ENCODE data around the gene NABP2. TPM values are rescaled to one million over a fixed set of nuclear protein-coding genes. Genes with fewer than 3 reads are reported as not detected.

NABP2 gene
- total RNA-seq, 1 experiment from 2014 or later: 42.7 TPM

- no peak overlapping the region for H3K27ac Mint-ChIP-seq
- H3K4me3 Mint-ChIP-seq: no peak overlapping the region
- H3K9me3 Mint-ChIP-seq: no peaks in the 10 kb centered on the region
- TF ChIP-seq, protein P1, sequence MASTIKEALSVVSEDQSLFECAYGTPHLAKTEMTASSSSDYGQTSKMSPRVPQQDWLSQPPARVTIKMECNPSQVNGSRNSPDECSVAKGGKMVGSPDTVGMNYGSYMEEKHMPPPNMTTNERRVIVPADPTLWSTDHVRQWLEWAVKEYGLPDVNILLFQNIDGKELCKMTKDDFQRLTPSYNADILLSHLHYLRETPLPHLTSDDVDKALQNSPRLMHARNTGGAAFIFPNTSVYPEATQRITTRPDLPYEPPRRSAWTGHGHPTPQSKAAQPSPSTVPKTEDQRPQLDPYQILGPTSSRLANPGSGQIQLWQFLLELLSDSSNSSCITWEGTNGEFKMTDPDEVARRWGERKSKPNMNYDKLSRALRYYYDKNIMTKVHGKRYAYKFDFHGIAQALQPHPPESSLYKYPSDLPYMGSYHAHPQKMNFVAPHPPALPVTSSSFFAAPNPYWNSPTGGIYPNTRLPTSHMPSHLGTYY (CRISPR knock-in tag; IDR thresholded peaks at IDR 0.05): no peak
- TF ChIP-seq NFYB (CRISPR knock-in tag; conservative IDR thresholded peaks at IDR 0.05; ENCODE audit: low read depth) (no peak), SOX15 (CRISPR knock-in tag; IDR thresholded peaks at IDR 0.05) (no peak), FOXJ3 (CRISPR knock-in tag; IDR thresholded peaks at IDR 0.05; ENCODE audit: borderline replicate concordance) (no peak), IRF2 (CRISPR knock-in tag; IDR thresholded peaks at IDR 0.05; ENCODE audit: borderline replicate concordance, low read depth) (no peak), FOXP4 (CRISPR knock-in tag; IDR thresholded peaks at IDR 0.05) (no peak), ZNF423 (CRISPR knock-in tag; IDR thresholded peaks at IDR 0.05) (no peak)
- H3K36me3 Mint-ChIP-seq: peaks cover 25% of the 10 kb centered on the region
- CTCF ChIA-PET: interaction anchor here (0.9 to 1.5 kb wide), 5 partner anchors 13 to 83 kb away, joined by 4 to 11 read pairs (median 6); partner anchors contain the start of genes ANKRD52, COQ10A, RNF41 and SMARCC2
- ATAC-seq (no peak), DNase-seq (ENCODE audit: low spot score) (no peak)
- POLR2A ChIA-PET: interaction anchor here (0.6 to 2.3 kb wide), 2 partner anchors 20 to 491 kb away, joined by 3 to 7 read pairs; partner anchors contain the start of gene RNF41
- peaks cover 15% of the 10 kb centered on the region for H3K4me1 Mint-ChIP-seq
- no peaks in the 10 kb centered on the region for H3K27me3 Mint-ChIP-seq (ENCODE audit: low read depth)
These were observed 21.8 kb upstream of the NABP2 start for GRCh38 chr12:56202366-56202765.

GRCh38 chr12:56202838-56203237 lies 21.3 kb upstream of the NABP2 start:
- POLR2A ChIA-PET: interaction anchor here (2.3 kb wide), 1 partner anchor 19 kb away, joined by 7 read pairs; the partner anchor contains the start of gene RNF41
- no peak for TF ChIP-seq ZNF121 (CRISPR knock-in tag; IDR thresholded peaks at IDR 0.05)
- no peak for TF ChIP-seq NR1H2 (CRISPR knock-in tag; IDR thresholded peaks at IDR 0.05)
- TF ChIP-seq HMGA2 (CRISPR knock-in tag; IDR thresholded peaks at IDR 0.05): no peak
- no peak for TF ChIP-seq FOXP4 (CRISPR knock-in tag; IDR thresholded peaks at IDR 0.05)
- no peak for TF ChIP-seq ZSCAN18 (CRISPR knock-in tag; IDR thresholded peaks at IDR 0.05)
- no peak for TF ChIP-seq ARID4B (CRISPR knock-in tag; IDR thresholded peaks at IDR 0.05; ENCODE audit: borderline replicate concordance)
- TF ChIP-seq E2F1 (CRISPR knock-in tag; IDR thresholded peaks at IDR 0.05): no peak
- TF ChIP-seq, protein P2, sequence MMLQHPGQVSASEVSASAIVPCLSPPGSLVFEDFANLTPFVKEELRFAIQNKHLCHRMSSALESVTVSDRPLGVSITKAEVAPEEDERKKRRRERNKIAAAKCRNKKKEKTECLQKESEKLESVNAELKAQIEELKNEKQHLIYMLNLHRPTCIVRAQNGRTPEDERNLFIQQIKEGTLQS (CRISPR knock-in tag; conservative IDR thresholded peaks at IDR 0.05): no peak
- TF ChIP-seq FOXP1 (CRISPR knock-in tag; IDR thresholded peaks at IDR 0.05; ENCODE audit: borderline replicate concordance): no peak
- TF ChIP-seq ESRRA (CRISPR knock-in tag; IDR thresholded peaks at IDR 0.05; ENCODE audit: borderline replicate concordance): no peak
- TF ChIP-seq, protein P3, sequence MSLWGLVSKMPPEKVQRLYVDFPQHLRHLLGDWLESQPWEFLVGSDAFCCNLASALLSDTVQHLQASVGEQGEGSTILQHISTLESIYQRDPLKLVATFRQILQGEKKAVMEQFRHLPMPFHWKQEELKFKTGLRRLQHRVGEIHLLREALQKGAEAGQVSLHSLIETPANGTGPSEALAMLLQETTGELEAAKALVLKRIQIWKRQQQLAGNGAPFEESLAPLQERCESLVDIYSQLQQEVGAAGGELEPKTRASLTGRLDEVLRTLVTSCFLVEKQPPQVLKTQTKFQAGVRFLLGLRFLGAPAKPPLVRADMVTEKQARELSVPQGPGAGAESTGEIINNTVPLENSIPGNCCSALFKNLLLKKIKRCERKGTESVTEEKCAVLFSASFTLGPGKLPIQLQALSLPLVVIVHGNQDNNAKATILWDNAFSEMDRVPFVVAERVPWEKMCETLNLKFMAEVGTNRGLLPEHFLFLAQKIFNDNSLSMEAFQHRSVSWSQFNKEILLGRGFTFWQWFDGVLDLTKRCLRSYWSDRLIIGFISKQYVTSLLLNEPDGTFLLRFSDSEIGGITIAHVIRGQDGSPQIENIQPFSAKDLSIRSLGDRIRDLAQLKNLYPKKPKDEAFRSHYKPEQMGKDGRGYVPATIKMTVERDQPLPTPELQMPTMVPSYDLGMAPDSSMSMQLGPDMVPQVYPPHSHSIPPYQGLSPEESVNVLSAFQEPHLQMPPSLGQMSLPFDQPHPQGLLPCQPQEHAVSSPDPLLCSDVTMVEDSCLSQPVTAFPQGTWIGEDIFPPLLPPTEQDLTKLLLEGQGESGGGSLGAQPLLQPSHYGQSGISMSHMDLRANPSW (CRISPR knock-in tag; conservative IDR thresholded peaks at IDR 0.05; ENCODE audit: low read depth): no peak

More at GRCh38 chr12:56202838-56203237, 21.3 kb upstream of the NABP2 start:
- H3K27me3 Mint-ChIP-seq (ENCODE audit: low read depth): no peaks in the 10 kb centered on the region
- no peak overlapping the region for H3K4me3 Mint-ChIP-seq
- peaks cover 12% of the 10 kb centered on the region for H3K4me1 Mint-ChIP-seq
- H3K9me3 Mint-ChIP-seq: no peaks in the 10 kb centered on the region
- H3K27ac Mint-ChIP-seq: no peak overlapping the region
- H3K36me3 Mint-ChIP-seq: peaks cover 30% of the 10 kb centered on the region
- no peak for DNase-seq (ENCODE audit: low spot score)
- CTCF ChIA-PET: interaction anchor here (0.7 to 1.5 kb wide), 3 partner anchors 19 to 162 kb away, joined by 5 to 11 read pairs (median 6); partner anchors contain the start of genes ANKRD52 and RNF41
- ATAC-seq: no peak

Measured in WTC11 (cell line).